Epithelial cell of umbilical artery (primary cell): ENCODE results near the gene CUBN. TPM values are rescaled to one million over a fixed set of nuclear protein-coding genes. Genes with fewer than 3 reads are reported as not detected.

Experiments used
- total RNA-seq: library from RNA; depleted of rRNA; stranded (reverse); fragments of >200 nt; gene quantifications from 2 replicates; pipeline ENCODE4 v1.2.3, GENCODE V29; 2014

Gene CUBN
- 4.9 and 6.8 TPM in 2 replicates for total RNA-seq

GRCh38 chr10:17129741-17130140 is at the start of gene CUBN:
Gene CUBN (minus strand): TSS chr10:17129811. CDS start chr10:17129765, 46 bp downstream.

GRCh38 chr10:16817125-16818019 is 312.2 kb downstream of the CUBN start, which contains the start of gene RSU1:
Gene RSU1 (minus strand): TSS chr10:16817424. CDS start chr10:16817081, 343 bp downstream.

Other genes starting within 250 kb of the CUBN start
- gene TRDMT1, start 71.9 kb upstream of the CUBN start, total RNA-seq, result 6.2 and 7.3 TPM in 2 replicates
- 4,629 and 5,225 TPM in 2 replicates for gene VIM, start 98.4 kb upstream of the CUBN start, total RNA-seq